A549 (cell line): ENCODE data around the gene NCOA6. TPM values are rescaled to one million over a fixed set of nuclear protein-coding genes. Genes with fewer than 3 reads are reported as not detected.

ENCODE experiments used
- ATAC-seq, 2 experiments: fragments of 200-7000 bp in 1 of 2; fragments of >200 bp in 1 of 2; cut with Nextera tagmentation in 1 of 2; cut with Tn5 transposase in 1 of 2; 3 replicates each; pipeline versions ENCODE4 v1.8.0 to v1.9.1; 2018 to 2020; ENCODE audit warnings: mild to moderate bottlenecking in 1 of 2, moderate library complexity in 1 of 2
- CTCF ChIA-PET: fragments of 300-600 bp; sonication (Branson Sonifier 250); formaldehyde crosslinking; extraction: SDS; loops from one replicate; lab custom pipeline; 2021; ENCODE audit warnings: antibody characterized with exemption, inconsistent platforms; lab: Yijun Ruan, JAX
- POLR2A ChIA-PET: fragments of 350-600 bp; formaldehyde crosslinking; extraction: SDS; loops from one replicate; lab custom pipeline; 2021; ENCODE audit warnings: antibody characterized with exemption, inconsistent platforms; lab: Yijun Ruan, JAX
- DNase-seq, 2 experiments: peaks; one replicate each; pipeline versions ENCODE4 v3.0.0 to v3.0.0-alpha.2; 2011 to 2016; ENCODE audit warnings: low read depth in 1 of 2, low spot score in 1 of 2
- FAIRE-seq: peaks from 2 replicates; lab custom pipeline; 2011; peaks lifted over from hg19 to GRCh38; lab: Jason Lieb, UNC
- H3K27ac ChIP-seq, 2 experiments: fragments of >200 bp; sonication (Bioruptor Twin); formaldehyde crosslinking; 3 replicates each; pipeline ENCODE4 v1.5.1; 2016 to 2017
- H3K4me1 ChIP-seq: fragments of >200 bp; sonication (Bioruptor Twin); formaldehyde crosslinking; 3 replicates; pipeline ENCODE4 v1.6.1; 2016
- H3K4me2 ChIP-seq: fragments of >200 bp; sonication (Bioruptor Twin); formaldehyde crosslinking; 3 replicates; pipeline ENCODE4 v1.6.1; 2016
- H3K4me3 ChIP-seq: fragments of >200 bp; sonication (Bioruptor Twin); formaldehyde crosslinking; 3 replicates; pipeline ENCODE4 v1.5.1; 2016
- H3K9me3 ChIP-seq: fragments of >200 bp; sonication (Bioruptor Twin); formaldehyde crosslinking; 3 replicates; pipeline ENCODE4 v1.6.1; 2016
- BHLHE40 ChIP-seq: IDR thresholded peaks from 2 replicates; pipeline ENCODE4 v1.6.1; 2012; ENCODE audit warnings: low read depth, low read length, inconsistent platforms
- CHD4 ChIP-seq: fragments of 200-600 bp; sonication (generic); IDR thresholded peaks from 2 replicates; pipeline ENCODE4 v1.6.1; 2016; ENCODE audit warnings: antibody characterized with exemption, mild to moderate bottlenecking, borderline replicate concordance
- EHMT2 ChIP-seq: fragments of 200-600 bp; sonication (generic); IDR thresholded peaks from 2 replicates; pipeline ENCODE4 v1.6.1; 2016; ENCODE audit warnings: antibody characterized with exemption, low read depth, mild to moderate bottlenecking, moderate library complexity
- EP300 ChIP-seq, 2 experiments: fragments of >200 bp; sonication (Bioruptor Twin); formaldehyde crosslinking; IDR thresholded peaks; 2 replicates in 1 of 2; 3 replicates in 1 of 2; pipeline ENCODE4 v1.6.1; 2016 to 2017
- ESRRA ChIP-seq: fragments of 150-350 bp; IDR thresholded peaks from 2 replicates; pipeline ENCODE4 v1.6.1; 2014; ENCODE audit warnings: mild to moderate bottlenecking, low read length, borderline replicate concordance
- FOSB ChIP-seq: fragments of 250-450 bp; sonication (Bioruptor Pico); IDR thresholded peaks from 2 replicates; pipeline ENCODE4 v1.5.0; 2020; ENCODE audit warnings: mild to moderate bottlenecking, moderate library complexity
- FOXS1 ChIP-seq: fragments of 250-450 bp; sonication (Bioruptor Pico); IDR thresholded peaks from 2 replicates; pipeline ENCODE4 v1.5.0; 2020; ENCODE audit warnings: mild to moderate bottlenecking, moderate library complexity
- HDAC2 ChIP-seq: fragments of 200-600 bp; sonication (generic); IDR thresholded peaks from 2 replicates; pipeline ENCODE4 v1.6.1; 2016
- HEYL ChIP-seq: fragments of 250-450 bp; sonication (Bioruptor Pico); IDR thresholded peaks from 2 replicates; pipeline ENCODE4 v1.8.0; 2021; ENCODE audit warnings: mild to moderate bottlenecking, moderate library complexity
- HOXB5 ChIP-seq: fragments of 250-450 bp; sonication (Bioruptor Pico); IDR thresholded peaks from 2 replicates; pipeline ENCODE4 v1.5.0; 2020; ENCODE audit warnings: mild to moderate bottlenecking, moderate library complexity
- JUNB ChIP-seq: fragments of >200 bp; sonication (Bioruptor Twin); formaldehyde crosslinking; IDR thresholded peaks from 2 replicates; pipeline ENCODE4 v1.6.1; 2016
- KDM1A ChIP-seq: fragments of 200-600 bp; sonication (generic); IDR thresholded peaks from 2 replicates; pipeline ENCODE4 v1.6.1; 2016; ENCODE audit warnings: low read depth, mild to moderate bottlenecking
- MAFK ChIP-seq: fragments of 450-650 bp; IDR thresholded peaks from 2 replicates; pipeline ENCODE4 v1.6.1; 2014; ENCODE audit not compliant: partially characterized antibody
- MAZ ChIP-seq: fragments of 150-350 bp; IDR thresholded peaks from 2 replicates; pipeline ENCODE4 v1.6.1; 2014; ENCODE audit warnings: antibody characterized with exemption, low read depth, low read length, borderline replicate concordance
- PHF8 ChIP-seq: fragments of 200-600 bp; sonication (generic); IDR thresholded peaks from 2 replicates; pipeline ENCODE4 v1.6.1; 2016; ENCODE audit warnings: low read depth, mild to moderate bottlenecking, antibody characterized with exemption, moderate library complexity, borderline replicate concordance
- RARB ChIP-seq: fragments of 250-450 bp; sonication (Bioruptor Pico); IDR thresholded peaks from 2 replicates; pipeline ENCODE4 v1.8.0; 2021; ENCODE audit warnings: mild to moderate bottlenecking, moderate library complexity
- RNF2 ChIP-seq: fragments of 200-600 bp; sonication (generic); IDR thresholded peaks from 2 replicates; pipeline ENCODE4 v1.6.1; 2016; ENCODE audit warnings: low read depth, mild to moderate bottlenecking, antibody characterized with exemption, moderate library complexity, borderline replicate concordance
- SMC3 ChIP-seq: fragments of >200 bp; sonication (Bioruptor Twin); formaldehyde crosslinking; IDR thresholded peaks from 3 replicates; pipeline ENCODE4 v1.6.1; 2018; ENCODE audit warnings: inconsistent platforms
- ZFP36 ChIP-seq: fragments of 450-650 bp; IDR thresholded peaks from 2 replicates; pipeline ENCODE4 v1.6.1; 2014; ENCODE audit warnings: borderline replicate concordance; ENCODE audit not compliant: partially characterized antibody
- ZNF302 ChIP-seq: fragments of 250-450 bp; sonication (Bioruptor Pico); IDR thresholded peaks from 2 replicates; pipeline ENCODE4 v1.9.0; 2021; ENCODE audit warnings: inconsistent platforms, mild to moderate bottlenecking, moderate library complexity
- WGBS: methylation state at CpG from one replicate; pipeline ENCODE4 v1.1.6; 2017; ENCODE audit errors: missing lambda C conversion rate; 5-methylcytosine and 5-hydroxymethylcytosine counted together
- polyA plus RNA-seq, 4 experiments: library from polyadenylated mRNA; depleted of rRNA in 3 of 4; stranded (reverse); fragments of >200 nt; fragmentation: RNase III in 1 of 4; extraction: RNeasy Plus Mini Kit Qiagen cat#74134 plus additional on column Dnase treatment in 1 of 4; gene quantifications; 2 replicates in 3 of 4; 3 replicates in 1 of 4; pipeline ENCODE4 v1.2.3, GENCODE V29; 2011 to 2017
- TF ChIP-seq, protein P1 (sequence below): fragments of 150-350 bp; IDR thresholded peaks from 2 replicates; pipeline ENCODE4 v1.6.1; 2014; ENCODE audit warnings: low read depth, mild to moderate bottlenecking, low read length
- TF ChIP-seq, protein P2 (sequence below): fragments of 450-650 bp; IDR thresholded peaks from 2 replicates; pipeline ENCODE4 v1.6.1; 2014; ENCODE audit warnings: antibody characterized with exemption
- TF ChIP-seq, protein P3 (sequence below): IDR thresholded peaks from 2 replicates; pipeline ENCODE4 v1.6.1; 2012; ENCODE audit warnings: low read depth, borderline replicate concordance
- TF ChIP-seq, protein P4 (sequence below): fragments of >200 bp; sonication (Bioruptor Twin); formaldehyde crosslinking; IDR thresholded peaks from 2 replicates; pipeline ENCODE4 v1.6.1; 2016
- TF ChIP-seq, protein P5 (sequence below): fragments of 250-450 bp; sonication (Bioruptor Pico); IDR thresholded peaks from 2 replicates; pipeline ENCODE4 v1.5.0; 2021; ENCODE audit warnings: mild to moderate bottlenecking, moderate library complexity, borderline replicate concordance

NCOA6 gene
- polyA plus RNA-seq, 2 of the 4 experiments (the other 2 are of a cell fraction), result 15.8 to 18.0 TPM

DNA sequence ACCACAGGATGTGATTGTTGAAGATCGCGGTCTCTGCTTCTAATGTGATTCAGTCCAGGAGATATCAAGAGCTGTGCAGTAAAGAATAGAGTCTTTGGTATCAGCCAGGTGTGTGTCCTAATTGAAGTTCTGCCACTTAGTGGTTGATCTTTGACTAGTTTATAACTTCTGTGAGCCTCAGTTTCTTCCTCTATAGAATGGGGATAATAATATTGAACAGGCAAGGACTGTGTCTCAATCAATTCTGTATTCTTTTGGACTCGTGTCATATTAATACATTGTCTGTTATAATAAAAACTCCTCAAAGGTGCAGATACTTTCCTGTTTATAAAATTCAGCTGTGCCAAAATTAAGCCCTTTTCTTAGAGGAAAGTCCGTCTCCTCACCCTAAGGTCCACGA is 23.1 kb upstream of the NCOA6 start (continued):
- TF ChIP-seq MAZ (no peak), ZNF302 (no peak)
- TF ChIP-seq, protein P1, sequence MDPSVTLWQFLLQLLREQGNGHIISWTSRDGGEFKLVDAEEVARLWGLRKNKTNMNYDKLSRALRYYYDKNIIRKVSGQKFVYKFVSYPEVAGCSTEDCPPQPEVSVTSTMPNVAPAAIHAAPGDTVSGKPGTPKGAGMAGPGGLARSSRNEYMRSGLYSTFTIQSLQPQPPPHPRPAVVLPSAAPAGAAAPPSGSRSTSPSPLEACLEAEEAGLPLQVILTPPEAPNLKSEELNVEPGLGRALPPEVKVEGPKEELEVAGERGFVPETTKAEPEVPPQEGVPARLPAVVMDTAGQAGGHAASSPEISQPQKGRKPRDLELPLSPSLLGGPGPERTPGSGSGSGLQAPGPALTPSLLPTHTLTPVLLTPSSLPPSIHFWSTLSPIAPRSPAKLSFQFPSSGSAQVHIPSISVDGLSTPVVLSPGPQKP, result no peak

DNA sequence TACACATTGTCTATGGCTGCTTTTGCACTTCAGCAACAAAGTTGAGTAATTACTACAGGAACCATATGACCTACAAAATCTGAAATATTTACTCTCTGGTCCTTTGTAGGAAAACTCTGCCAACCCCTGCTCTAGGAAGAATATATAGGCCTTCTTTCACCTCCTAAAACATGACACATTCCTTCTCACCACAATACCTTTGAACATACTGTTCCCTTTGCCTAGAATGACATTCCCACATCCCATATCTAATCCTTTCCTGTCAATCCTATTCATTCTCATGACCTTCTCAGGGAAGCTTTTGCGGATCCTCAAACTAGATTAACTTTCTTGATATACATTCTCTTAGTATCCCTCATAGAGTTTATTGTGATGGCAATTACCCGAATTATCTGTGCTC is 18.0 kb upstream of the NCOA6 start:
- CTCF ChIA-PET, result interaction anchor here (0.6 to 1.4 kb wide), 3 partner anchors 13 to 691 kb away, joined by 3 read pairs; no protein-coding TSS in a partner anchor
- no peak for TF ChIP-seq CHD4
- no peak for TF ChIP-seq KDM1A
- TF ChIP-seq FOXS1 (CRISPR knock-in tag), result no peak
- TF ChIP-seq EP300 (IDR thresholded peaks at IDR 0.05), result no peak
- ATAC-seq (no peak), FAIRE-seq (no peak), DNase-seq (no peak)
- 92% methylated on average over 2 of the region's 2 CpGs for WGBS
- Histone ChIP-seq H3K9me3 (no peaks in the 10 kb centered on the region), H3K4me3 (no peak overlapping the region), H3K4me1 (no peaks in the 10 kb centered on the region), H3K27ac (no peak overlapping the region), H3K4me2 (no peak overlapping the region)
- POLR2A ChIA-PET, result no interaction called here

DNA sequence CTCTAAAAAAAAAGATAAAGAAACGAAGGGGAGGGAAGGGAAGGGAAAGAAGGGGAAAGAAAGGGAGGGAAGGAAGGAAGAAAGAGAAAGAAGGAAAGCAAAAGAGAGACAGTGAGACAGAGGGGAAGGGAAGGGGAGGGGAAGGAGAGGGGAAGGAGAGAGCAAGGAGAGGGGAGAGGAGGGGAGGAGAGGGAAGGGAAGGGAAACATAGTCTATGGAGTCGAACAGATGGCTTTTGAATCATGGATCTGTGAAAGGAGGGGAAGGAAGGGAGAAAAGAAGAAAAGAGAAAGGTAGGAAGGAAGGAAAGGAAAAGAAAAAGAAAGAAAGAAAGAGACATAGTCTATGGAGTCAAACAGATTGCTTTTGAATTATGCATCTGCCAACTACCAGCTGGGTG is 16.7 kb upstream of the NCOA6 start:
- 43% methylated on average over 2 of the region's 2 CpGs for WGBS
- no peak for ATAC-seq
- TF ChIP-seq EHMT2 (no peak), MAFK (no peak), JUNB (no peak), FOSB (CRISPR knock-in tag) (no peak), RARB (CRISPR knock-in tag) (no peak), HOXB5 (CRISPR knock-in tag) (no peak), HDAC2 (no peak), MAZ (no peak), SMC3 (no peak), RNF2 (no peak), HEYL (CRISPR knock-in tag) (no peak), PHF8 (no peak), ESRRA (no peak), ZFP36 (no peak), BHLHE40 (no peak), FOXS1 (CRISPR knock-in tag) (no peak)
- TF ChIP-seq, protein P2, sequence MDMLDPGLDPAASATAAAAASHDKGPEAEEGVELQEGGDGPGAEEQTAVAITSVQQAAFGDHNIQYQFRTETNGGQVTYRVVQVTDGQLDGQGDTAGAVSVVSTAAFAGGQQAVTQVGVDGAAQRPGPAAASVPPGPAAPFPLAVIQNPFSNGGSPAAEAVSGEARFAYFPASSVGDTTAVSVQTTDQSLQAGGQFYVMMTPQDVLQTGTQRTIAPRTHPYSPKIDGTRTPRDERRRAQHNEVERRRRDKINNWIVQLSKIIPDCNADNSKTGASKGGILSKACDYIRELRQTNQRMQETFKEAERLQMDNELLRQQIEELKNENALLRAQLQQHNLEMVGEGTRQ, result no peak
- TF ChIP-seq, protein P3, sequence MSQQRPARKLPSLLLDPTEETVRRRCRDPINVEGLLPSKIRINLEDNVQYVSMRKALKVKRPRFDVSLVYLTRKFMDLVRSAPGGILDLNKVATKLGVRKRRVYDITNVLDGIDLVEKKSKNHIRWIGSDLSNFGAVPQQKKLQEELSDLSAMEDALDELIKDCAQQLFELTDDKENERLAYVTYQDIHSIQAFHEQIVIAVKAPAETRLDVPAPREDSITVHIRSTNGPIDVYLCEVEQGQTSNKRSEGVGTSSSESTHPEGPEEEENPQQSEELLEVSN, result no peak
- TF ChIP-seq, protein P4, sequence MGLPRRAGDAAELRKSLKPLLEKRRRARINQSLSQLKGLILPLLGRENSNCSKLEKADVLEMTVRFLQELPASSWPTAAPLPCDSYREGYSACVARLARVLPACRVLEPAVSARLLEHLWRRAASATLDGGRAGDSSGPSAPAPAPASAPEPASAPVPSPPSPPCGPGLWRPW, result no peak
- TF ChIP-seq, protein P5, sequence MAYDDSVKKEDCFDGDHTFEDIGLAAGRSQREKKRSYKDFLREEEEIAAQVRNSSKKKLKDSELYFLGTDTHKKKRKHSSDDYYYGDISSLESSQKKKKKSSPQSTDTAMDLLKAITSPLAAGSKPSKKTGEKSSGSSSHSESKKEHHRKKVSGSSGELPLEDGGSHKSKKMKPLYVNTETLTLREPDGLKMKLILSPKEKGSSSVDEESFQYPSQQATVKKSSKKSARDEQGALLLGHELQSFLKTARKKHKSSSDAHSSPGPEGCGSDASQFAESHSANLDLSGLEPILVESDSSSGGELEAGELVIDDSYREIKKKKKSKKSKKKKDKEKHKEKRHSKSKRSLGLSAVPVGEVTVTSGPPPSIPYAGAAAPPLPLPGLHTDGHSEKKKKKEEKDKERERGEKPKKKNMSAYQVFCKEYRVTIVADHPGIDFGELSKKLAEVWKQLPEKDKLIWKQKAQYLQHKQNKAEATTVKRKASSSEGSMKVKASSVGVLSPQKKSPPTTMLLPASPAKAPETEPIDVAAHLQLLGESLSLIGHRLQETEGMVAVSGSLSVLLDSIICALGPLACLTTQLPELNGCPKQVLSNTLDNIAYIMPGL (CRISPR knock-in tag), result no peak
- no peaks in the 10 kb centered on the region for H3K9me3 ChIP-seq
- ChIA-PET CTCF (interaction anchor here (0.9 to 1.4 kb wide), 3 partner anchors 32 to 427 kb away, joined by 3 read pairs; no protein-coding TSS in a partner anchor), POLR2A (no interaction called here)
- DNase-seq, result no peak
- H3K27ac ChIP-seq, result no peak overlapping the region
- no peak overlapping the region for H3K4me2 ChIP-seq
- H3K4me3 ChIP-seq, result no peak overlapping the region
- FAIRE-seq, result no peak
- H3K4me1 ChIP-seq, result no peaks in the 10 kb centered on the region
